Parathyroid adenoma (tissue), 2 donors: ENCODE data around the gene CFAP54.

Experiments used
- H2AFZ ChIP-seq: fragments of 300-600 bp; sonication (generic); one replicate; pipeline ENCODE4 v1.7.0; 2017; ENCODE audit warnings: antibody characterized with exemption, mild to moderate bottlenecking
- H3K27ac ChIP-seq: fragments of 300-600 bp; sonication (generic); one replicate; pipeline ENCODE4 v1.7.0; 2017
- H3K27me3 ChIP-seq: fragments of 300-600 bp; sonication (generic); one replicate; pipeline ENCODE4 v1.7.0; 2017; ENCODE audit warnings: low read length; ENCODE audit not compliant: control insufficient read depth, insufficient read depth
- H3K36me3 ChIP-seq: fragments of 300-600 bp; sonication (generic); one replicate; pipeline ENCODE4 v1.7.0; 2017; ENCODE audit warnings: low read length; ENCODE audit not compliant: control insufficient read depth, insufficient read depth
- H3K4me1 ChIP-seq: fragments of 300-600 bp; sonication (generic); one replicate; pipeline ENCODE4 v1.7.0; 2017; ENCODE audit warnings: control low read depth
- H3K4me2 ChIP-seq: fragments of 300-600 bp; sonication (generic); one replicate; pipeline ENCODE4 v1.7.0; 2017; ENCODE audit warnings: low read length
- H3K4me3 ChIP-seq: fragments of 300-600 bp; sonication (generic); one replicate; pipeline ENCODE4 v1.7.0; 2017; ENCODE audit warnings: low read depth, low read length
- H3K79me2 ChIP-seq: fragments of 300-600 bp; sonication (generic); one replicate; pipeline ENCODE4 v1.7.0; 2017; ENCODE audit warnings: control low read depth
- H3K9ac ChIP-seq: fragments of 300-600 bp; sonication (generic); one replicate; pipeline ENCODE4 v1.7.0; 2017; ENCODE audit warnings: mild to moderate bottlenecking
- H3K9me3 ChIP-seq: fragments of 300-600 bp; sonication (generic); one replicate; pipeline ENCODE4 v1.7.0; 2017; ENCODE audit warnings: low read length; ENCODE audit not compliant: control insufficient read depth
- TF ChIP-seq, protein P1 (sequence below): fragments of 300-600 bp; sonication (generic); IDR thresholded peaks from one replicate; pipeline ENCODE4 v1.7.0; 2017; ENCODE audit warnings: antibody characterized with exemption, mild to moderate bottlenecking
- donor health status: primary hyperparathyroidism.

Gene CFAP54

GRCh38 chr12:96526110-96526509 lies 36.7 kb downstream of the CFAP54 start:
- Histone ChIP-seq H3K27me3 (no peaks in the 10 kb centered on the region), H3K9me3 (no peaks in the 10 kb centered on the region), H3K4me1 (no peaks in the 10 kb centered on the region), H3K27ac (no peak overlapping the region), H2AFZ (no peak overlapping the region), H3K36me3 (no peaks in the 10 kb centered on the region), H3K4me3 (no peak overlapping the region), H3K9ac (no peak overlapping the region), H3K79me2 (no peaks in the 10 kb centered on the region), H3K4me2 (no peak overlapping the region)
- TF ChIP-seq, protein P1, sequence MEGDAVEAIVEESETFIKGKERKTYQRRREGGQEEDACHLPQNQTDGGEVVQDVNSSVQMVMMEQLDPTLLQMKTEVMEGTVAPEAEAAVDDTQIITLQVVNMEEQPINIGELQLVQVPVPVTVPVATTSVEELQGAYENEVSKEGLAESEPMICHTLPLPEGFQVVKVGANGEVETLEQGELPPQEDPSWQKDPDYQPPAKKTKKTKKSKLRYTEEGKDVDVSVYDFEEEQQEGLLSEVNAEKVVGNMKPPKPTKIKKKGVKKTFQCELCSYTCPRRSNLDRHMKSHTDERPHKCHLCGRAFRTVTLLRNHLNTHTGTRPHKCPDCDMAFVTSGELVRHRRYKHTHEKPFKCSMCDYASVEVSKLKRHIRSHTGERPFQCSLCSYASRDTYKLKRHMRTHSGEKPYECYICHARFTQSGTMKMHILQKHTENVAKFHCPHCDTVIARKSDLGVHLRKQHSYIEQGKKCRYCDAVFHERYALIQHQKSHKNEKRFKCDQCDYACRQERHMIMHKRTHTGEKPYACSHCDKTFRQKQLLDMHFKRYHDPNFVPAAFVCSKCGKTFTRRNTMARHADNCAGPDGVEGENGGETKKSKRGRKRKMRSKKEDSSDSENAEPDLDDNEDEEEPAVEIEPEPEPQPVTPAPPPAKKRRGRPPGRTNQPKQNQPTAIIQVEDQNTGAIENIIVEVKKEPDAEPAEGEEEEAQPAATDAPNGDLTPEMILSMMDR, result no peak

- H3K4me1 ChIP-seq, result no peaks in the 10 kb centered on the region
- H3K9ac ChIP-seq, result no peak overlapping the region
- H3K4me2 ChIP-seq, result no peak overlapping the region
- TF ChIP-seq, protein P1, result no peak
- no peaks in the 10 kb centered on the region for H3K36me3 ChIP-seq
- H3K79me2 ChIP-seq, result no peaks in the 10 kb centered on the region
- H3K4me3 ChIP-seq, result no peak overlapping the region
- H3K27ac ChIP-seq, result no peak overlapping the region
- H3K9me3 ChIP-seq, result no peaks in the 10 kb centered on the region
- H2AFZ ChIP-seq, result no peak overlapping the region
- no peaks in the 10 kb centered on the region for H3K27me3 ChIP-seq
These were observed 40.5 kb downstream of the CFAP54 start for GRCh38 chr12:96529912-96530311.

GRCh38 chr12:96534339-96534738 lies 45.0 kb downstream of the CFAP54 start:
- no peak overlapping the region for H2AFZ ChIP-seq
- TF ChIP-seq, protein P1, result no peak
- H3K4me3 ChIP-seq, result no peak overlapping the region
- H3K9ac ChIP-seq, result no peak overlapping the region
- no peak overlapping the region for H3K4me2 ChIP-seq
- no peaks in the 10 kb centered on the region for H3K36me3 ChIP-seq
- no peaks in the 10 kb centered on the region for H3K9me3 ChIP-seq
- no peaks in the 10 kb centered on the region for H3K27me3 ChIP-seq
- no peak overlapping the region for H3K27ac ChIP-seq
- H3K79me2 ChIP-seq, result no peaks in the 10 kb centered on the region
- H3K4me1 ChIP-seq, result no peaks in the 10 kb centered on the region

DNA sequence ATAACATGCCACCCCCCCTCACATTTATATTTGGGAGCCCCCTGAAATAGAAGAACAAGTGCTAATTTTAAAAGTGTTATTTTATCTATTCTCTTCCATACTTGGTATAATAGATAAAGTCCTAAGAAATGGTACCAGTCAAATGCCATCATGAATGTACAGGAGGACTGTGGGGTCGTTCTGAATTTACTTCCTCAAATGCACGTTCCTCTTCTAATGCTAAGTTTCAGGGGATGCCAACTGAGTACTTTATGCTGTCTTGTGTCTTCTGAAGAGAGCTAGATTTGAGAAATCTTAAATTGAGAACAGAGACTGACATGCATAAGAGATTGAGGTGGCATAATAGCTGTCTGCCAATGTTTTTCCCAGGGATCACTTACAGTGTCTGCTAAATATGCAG lies 59.0 kb downstream of the CFAP54 start:
- H3K27ac ChIP-seq, result no peak overlapping the region
- no peaks in the 10 kb centered on the region for H3K9me3 ChIP-seq
- TF ChIP-seq, protein P1, result no peak

GRCh38 chr12:96549341-96549740 lies 60.0 kb downstream of the CFAP54 start:
- TF ChIP-seq, protein P1, result no peak
- no peaks in the 10 kb centered on the region for H3K36me3 ChIP-seq
- H2AFZ ChIP-seq, result no peak overlapping the region
- no peaks in the 10 kb centered on the region for H3K79me2 ChIP-seq
- no peaks in the 10 kb centered on the region for H3K4me1 ChIP-seq
- H3K27ac ChIP-seq, result no peak overlapping the region
- H3K4me3 ChIP-seq, result no peak overlapping the region
- no peaks in the 10 kb centered on the region for H3K9me3 ChIP-seq
- H3K9ac ChIP-seq, result no peak overlapping the region
- no peaks in the 10 kb centered on the region for H3K27me3 ChIP-seq
- no peak overlapping the region for H3K4me2 ChIP-seq

More for the DNA sequence above, 59.0 kb downstream of the CFAP54 start:
- Histone ChIP-seq H3K79me2 (no peaks in the 10 kb centered on the region), H3K27me3 (no peaks in the 10 kb centered on the region), H3K9ac (no peak overlapping the region), H3K36me3 (no peaks in the 10 kb centered on the region), H3K4me2 (no peak overlapping the region), H2AFZ (no peak overlapping the region), H3K4me1 (no peaks in the 10 kb centered on the region), H3K4me3 (no peak overlapping the region)
